ENCODE measurements around the gene NUP35.

The NUP35 gene

GRCh38 chr2:183124222-183124956 lies at the start of gene NUP35:
NUP35 (plus strand) TSS chr2:183124443; CDS start chr2:183124458, 15 bp downstream.
- peak; percentile 65 to 75 (median 72) for DNase-seq (ENCODE audit: low read depth in 4 of 4, low spot score in 1 of 4)

GRCh38 chr2:183078163-183078463 lies 46.1 kb upstream of the NUP35 start:
- DNase-seq (ENCODE audit: low read depth in 4 of 4, low spot score in 1 of 4) = no peak

DNA sequence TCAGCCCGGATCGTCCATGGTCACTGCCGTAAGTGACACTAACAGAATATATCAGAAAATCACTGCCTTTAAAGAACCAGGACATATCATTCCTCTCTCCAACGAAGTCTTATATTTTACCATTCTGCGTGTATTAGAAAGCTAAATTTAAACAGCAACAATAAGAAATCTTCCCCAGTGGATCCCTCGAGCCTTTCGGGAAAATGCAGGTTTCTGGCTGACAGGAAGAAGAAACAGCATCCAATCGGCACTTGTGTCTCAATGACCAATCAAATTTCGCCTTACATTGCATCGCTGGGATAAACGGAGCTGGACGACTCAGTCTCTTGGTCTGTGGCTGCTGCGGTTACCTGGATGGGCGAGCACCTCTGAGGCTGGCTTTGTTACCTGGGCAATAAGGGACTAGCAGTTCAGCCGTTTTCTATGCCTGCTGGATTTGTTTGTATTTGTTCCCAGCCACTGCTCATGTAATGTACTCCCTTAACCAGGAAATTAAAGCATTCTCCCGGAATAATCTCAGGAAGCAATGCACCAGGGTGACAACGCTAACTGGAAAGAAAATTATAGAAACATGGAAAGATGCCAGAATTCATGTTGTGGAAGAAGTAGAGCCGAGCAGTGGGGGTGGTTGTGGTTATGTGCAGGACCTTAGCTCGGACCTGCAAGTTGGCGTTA lies 45.6 kb upstream of the NUP35 start, which contains the start of gene DUSP19:
Gene DUSP19, plus strand, starts transcription at position 284 of the 675 bp plus-strand sequence. Its CDS starts 187 bp downstream, at position 471.
- DNase-seq (ENCODE audit: low read depth in 4 of 4, low spot score in 1 of 4) = peak; percentile 55 to 83 (median 69)

DNA sequence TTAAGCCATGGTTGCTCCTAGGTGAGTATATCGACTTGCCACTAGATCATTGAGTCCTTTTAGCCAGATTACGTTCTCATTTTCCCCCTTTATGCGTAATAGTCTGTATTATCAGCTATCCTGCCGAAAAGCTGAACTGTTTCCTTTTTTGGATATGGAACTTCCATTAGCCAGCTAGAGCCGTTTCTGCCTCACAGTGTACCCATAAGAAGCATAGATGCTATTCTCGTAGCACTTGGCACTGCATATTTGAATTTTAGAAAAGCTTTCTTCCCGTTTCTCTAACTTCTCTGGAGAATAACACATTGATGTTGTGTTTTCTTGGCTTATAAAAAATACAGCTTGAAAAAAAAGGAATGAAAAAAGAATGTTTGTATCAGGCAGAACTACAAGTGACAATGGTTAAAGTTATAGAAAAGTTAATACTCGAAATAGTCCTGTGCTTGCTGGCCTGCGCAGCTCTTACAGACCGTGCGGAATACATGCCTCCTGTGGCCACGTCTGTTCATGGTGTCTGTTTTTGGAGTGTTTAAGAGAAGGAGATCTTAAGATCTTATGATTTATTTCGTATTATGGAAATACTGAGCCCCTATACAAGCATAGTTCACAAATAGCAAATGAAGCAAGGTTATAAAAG lies 45.0 kb upstream of the NUP35 start:
- DNase-seq (ENCODE audit: low read depth in 4 of 4, low spot score in 1 of 4) = no peak

- no peak for DNase-seq (ENCODE audit: low read depth in 4 of 4, low spot score in 1 of 4)
Measured at GRCh38 chr2:183081911-183082310, 42.3 kb upstream of the NUP35 start.

DNA sequence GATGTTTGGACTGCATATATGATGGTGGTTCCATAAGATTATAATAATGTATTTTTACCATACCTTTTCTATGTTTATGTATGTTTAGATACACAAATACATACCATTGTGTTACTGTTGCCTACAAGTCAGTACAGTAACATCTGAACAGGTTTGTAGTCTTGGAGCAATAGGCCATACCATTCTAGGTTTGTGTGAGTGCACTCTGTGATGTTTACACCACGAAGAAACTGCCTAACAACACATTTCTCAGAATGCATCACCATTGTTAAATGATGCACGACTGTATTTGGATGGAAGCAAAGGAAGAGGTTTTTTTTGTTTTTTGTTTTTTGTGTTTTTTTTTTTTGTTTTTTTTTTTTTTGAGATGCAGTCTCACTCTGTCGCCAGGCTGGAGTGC lies 36.2 kb upstream of the NUP35 start:
- DNase-seq (ENCODE audit: low read depth in 4 of 4, low spot score in 1 of 4) = no peak

DNA sequence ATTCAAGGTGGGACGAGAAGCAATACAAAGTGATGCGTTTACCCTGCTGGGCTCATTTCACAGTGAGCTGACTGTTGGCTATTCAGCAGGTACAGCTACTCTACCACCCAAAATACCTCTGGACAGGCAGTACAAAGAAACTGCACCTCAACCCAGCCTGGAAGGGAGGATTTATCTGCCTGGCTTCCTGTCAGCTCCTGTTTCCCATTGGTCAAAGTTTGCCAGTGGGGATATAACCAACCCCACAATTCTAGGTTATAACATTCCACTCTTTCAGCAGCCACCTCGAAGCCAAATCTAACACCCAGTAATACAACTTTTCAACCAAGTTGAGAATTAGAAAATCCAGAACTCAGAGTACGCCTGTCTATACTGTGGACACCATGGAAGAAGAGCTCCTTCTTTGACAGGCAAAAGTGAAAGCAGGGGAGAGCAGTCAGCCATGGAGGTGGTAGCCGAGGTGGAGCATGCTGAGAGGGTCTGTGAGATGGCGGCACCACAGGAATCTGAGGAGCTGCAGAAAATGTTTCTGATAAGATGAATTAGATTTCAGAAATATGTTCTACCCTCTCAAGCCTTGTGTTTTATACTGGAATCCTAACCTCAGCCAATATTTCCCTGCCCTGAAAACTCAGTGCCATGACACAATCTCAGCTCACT lies 34.9 kb upstream of the NUP35 start:
- DNase-seq (ENCODE audit: low read depth in 4 of 4, low spot score in 1 of 4) = no peak

- DNase-seq (ENCODE audit: low read depth in 4 of 4, low spot score in 1 of 4) = no peak
Measured at GRCh38 chr2:183091318-183091953, 32.8 kb upstream of the NUP35 start.

DNA sequence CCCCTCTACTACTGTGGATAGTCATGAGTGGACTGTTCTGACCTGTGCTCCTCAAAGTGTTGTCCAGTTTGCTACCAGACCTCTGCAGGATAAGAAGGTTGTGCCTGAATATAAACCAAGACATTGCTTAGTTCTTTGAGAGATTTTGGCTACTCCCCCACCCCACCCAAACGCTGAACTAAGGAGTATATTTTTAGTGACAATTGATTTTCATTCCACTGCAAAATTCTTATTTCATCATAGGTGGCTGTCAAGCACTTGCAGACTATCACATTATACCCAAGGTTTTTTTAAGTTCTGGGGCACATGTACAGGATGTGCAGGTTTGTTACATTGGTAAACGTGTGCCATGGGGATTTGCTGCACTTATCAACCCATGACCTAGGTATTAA lies 32.3 kb upstream of the NUP35 start:
- DNase-seq (ENCODE audit: low read depth in 4 of 4, low spot score in 1 of 4) = no peak

GRCh38 chr2:183093857-183094657 lies 30.2 kb upstream of the NUP35 start:
- DNase-seq (ENCODE audit: low read depth in 4 of 4, low spot score in 1 of 4) = no peak

- DNase-seq (ENCODE audit: low read depth in 4 of 4, low spot score in 1 of 4) = no peak
Measured at GRCh38 chr2:183105402-183106134, 18.7 kb upstream of the NUP35 start.

DNA sequence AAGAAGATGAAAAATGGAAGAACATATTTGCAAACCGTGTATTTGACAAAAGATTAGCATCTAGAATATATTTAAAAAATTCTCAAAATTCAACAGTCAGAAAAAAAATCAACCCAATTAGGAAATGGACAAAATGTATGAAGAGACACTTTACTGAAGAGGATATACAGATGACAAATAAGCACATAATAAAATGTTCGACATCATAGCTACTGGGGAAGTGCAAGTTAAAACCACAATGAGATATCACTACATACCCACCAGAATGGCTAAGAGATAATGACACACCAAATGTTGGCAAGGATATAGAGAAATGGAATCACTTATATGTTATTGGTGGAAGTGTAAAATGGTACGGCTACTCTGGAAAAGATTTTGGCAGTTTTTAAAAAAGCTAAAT lies 11.7 kb upstream of the NUP35 start:
- no peak for DNase-seq (ENCODE audit: low read depth in 4 of 4, low spot score in 1 of 4)

GRCh38 chr2:183113630-183114029 lies 10.6 kb upstream of the NUP35 start:
- no peak for DNase-seq (ENCODE audit: low read depth in 4 of 4, low spot score in 1 of 4)

- no peak for DNase-seq (ENCODE audit: low read depth in 4 of 4, low spot score in 1 of 4)
Measured at GRCh38 chr2:183117226-183117625, 7.0 kb upstream of the NUP35 start.

DNA sequence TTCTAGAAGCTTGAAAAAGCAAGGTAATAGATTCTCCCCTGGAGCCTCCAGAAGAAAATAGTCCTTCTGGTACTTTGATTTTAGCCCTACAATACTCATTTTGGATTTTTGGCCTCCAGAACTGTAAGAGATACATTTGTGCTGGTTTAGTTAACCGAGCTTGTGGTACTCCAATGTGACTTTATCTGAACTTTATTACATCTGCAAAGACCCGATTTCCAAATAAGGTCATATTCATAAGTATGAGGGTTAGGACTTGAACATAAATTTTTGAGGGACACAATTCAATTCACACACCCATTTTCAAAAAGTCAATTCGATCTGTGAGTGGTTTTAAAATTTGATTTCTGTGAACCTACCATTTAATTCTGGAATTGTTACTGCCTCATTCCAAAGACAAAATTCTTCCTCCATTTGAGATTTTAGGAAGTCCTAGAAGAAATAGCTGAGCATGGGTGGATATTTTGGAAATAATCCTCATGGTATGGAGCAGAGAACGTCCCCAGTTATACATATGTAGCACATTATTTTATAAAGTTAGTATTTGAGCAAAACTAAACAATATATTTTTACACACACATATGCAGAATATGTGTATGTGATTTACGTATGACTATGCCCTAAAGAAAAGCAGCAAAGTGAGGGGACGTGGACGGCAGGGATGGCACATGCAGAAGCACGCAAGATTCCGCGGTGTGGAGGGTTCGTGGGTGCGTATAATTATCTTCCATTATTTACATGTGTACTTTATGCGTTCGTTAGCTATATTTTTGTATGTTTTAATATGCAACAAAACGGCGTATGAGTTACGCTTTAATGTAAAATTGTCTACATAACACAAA lies 905 bp upstream of the NUP35 start:
- no peak for DNase-seq (ENCODE audit: low read depth in 4 of 4, low spot score in 1 of 4)

DNA sequence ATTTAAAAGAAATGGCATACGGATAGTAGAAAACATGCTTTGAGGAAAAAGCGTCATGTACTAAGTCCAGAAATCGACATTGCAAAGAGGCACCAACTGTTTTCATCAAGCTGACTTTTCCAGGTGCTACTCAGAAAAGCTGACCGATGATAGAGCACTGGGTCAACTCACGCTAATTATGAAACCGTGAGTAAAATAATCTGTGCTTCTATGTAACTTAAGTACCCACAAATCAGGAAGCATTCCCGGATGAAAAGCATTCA lies 353 bp upstream of the NUP35 start:
- no peak for DNase-seq (ENCODE audit: low read depth in 4 of 4, low spot score in 1 of 4)

GRCh38 chr2:183124957-183125255 lies 663 bp downstream of the NUP35 start:
- no peak for DNase-seq (ENCODE audit: low read depth in 4 of 4, low spot score in 1 of 4)

GRCh38 chr2:183125659-183126341 lies 1.6 kb downstream of the NUP35 start:
- no peak for DNase-seq (ENCODE audit: low read depth in 4 of 4, low spot score in 1 of 4)

GRCh38 chr2:183126635-183127034 lies 2.4 kb downstream of the NUP35 start:
- no peak for DNase-seq (ENCODE audit: low read depth in 4 of 4, low spot score in 1 of 4)
